ENCODE results near the gene MCFD2. TPM values are rescaled to one million over a fixed set of nuclear protein-coding genes. Genes with fewer than 3 reads are reported as not detected.
"Not testable (repeated sequence)": the region's sequence is repeated elsewhere in the genome, so short reads cannot be mapped to it uniquely, and the experiment has no call there.

The MCFD2 gene
- total and polyA plus RNA-seq, 2 experiments from 2014 or later: 161 to 196 TPM

DNA sequence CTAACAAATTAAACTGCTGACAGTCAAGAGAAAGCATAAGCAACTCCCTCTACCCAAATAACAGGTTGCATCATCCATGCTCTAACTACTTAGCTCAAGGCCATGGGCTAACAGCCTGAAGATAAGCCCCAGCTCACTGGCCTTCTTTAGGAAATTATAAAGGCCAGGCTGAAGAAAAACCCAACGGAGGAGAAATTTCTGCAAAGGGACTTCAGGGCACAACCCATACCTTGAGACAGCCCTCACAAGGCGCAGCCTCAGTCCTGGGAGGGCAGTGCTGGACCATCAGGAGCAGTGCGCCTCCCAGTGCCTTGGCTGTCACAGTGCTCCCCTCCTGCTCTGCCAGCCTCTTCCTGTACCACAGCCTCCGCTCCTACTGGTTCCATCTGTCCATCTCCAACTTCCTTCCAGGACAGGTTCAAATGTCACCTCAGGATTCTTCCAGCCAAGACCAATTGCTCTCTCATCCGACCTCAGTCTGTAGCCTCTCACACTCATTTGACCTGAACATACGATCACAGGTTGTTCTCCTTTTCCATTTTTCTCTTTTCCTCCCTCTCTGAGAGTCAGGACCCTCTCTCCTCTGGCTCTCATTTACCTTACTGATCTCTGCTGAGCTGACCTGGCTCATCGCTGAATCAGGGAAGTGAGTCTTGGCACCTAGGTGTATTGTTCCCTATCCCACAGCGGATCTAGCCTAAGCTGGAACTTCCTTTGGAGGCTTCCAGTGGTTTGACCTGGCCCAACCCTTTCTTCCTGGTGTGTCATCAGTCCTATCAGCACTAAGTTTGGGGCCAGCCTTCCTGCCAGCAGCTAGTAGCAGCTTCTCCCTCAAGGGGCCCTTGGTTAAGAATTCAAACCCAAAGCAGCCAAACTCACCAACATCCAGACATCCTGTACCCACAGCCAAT is 1.9 kb downstream of the MCFD2 start:
- Histone ChIP-seq H3K79me2 (peaks cover 85% of the 10 kb centered on the region), H3K4me3 (peak overlapping the region; percentile 94)

DNA sequence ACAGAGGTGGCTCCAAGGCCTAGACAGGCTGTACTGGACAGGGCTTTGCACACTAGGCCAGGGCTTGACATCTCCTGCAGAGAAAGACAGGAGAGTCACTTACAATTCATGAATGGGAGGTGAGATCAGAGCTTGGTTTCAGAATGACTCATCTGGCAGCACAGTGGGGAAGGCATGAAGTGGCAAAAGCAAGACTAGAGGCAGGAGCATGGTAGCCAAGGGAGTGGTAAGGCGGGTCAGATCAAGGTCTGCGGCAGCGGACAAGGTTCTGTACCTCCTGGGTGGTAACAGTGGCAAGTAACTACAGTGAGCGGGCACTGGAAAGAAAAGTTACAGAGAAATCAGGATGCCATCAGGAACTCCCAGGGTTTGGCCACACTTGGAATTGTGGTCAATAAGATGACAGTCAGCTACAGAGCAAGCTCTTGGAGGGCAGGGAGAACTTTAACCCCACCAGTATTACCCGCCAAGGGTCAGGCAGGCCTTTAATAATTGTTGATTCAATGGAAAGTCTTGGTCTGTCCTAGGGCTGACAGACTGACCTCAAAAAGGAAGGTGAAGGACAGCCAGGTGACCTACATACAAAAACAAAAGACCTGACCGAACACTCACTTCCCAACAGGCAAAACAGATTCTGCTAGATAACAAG is 5.7 kb downstream of the MCFD2 start:
- no peaks in the 10 kb centered on the region for H3K36me3 ChIP-seq (replicated peaks; ENCODE audit: insufficient read depth, low read depth)
- no peak for TF ChIP-seq EZH2 (IDR thresholded peaks at IDR 0.05; ENCODE audit: borderline replicate concordance)

More for the DNA sequence above, 1.9 kb downstream of the MCFD2 start:
- Histone ChIP-seq H3K4me1 (ENCODE audit: insufficient read depth) (peaks cover 21% of the 10 kb centered on the region), H3K27ac (peak overlapping the region; percentile 98), H2AFZ (no peak overlapping the region), H3K4me2 (peak overlapping the region; percentile 77), H3K27me3 (no peaks in the 10 kb centered on the region), H3K36me3 (replicated peaks; ENCODE audit: insufficient read depth, low read depth) (no peaks in the 10 kb centered on the region), H4K20me1 (ENCODE audit: insufficient read depth, poor library complexity, severe bottlenecking) (peaks cover 45% of the 10 kb centered on the region), H3K9me2 (replicated peaks; ENCODE audit: insufficient read depth) (no peaks in the 10 kb centered on the region), H3K9me3 (ENCODE audit: low read depth) (no peaks in the 10 kb centered on the region)
- WGBS (ENCODE audit: low lambda C conversion rate, missing lambda C conversion rate): 89% methylated on average over 8 of the region's 8 CpGs
- DNase-seq (ENCODE audit: low spot score): peak; percentile 35
- TF ChIP-seq, protein P1, sequence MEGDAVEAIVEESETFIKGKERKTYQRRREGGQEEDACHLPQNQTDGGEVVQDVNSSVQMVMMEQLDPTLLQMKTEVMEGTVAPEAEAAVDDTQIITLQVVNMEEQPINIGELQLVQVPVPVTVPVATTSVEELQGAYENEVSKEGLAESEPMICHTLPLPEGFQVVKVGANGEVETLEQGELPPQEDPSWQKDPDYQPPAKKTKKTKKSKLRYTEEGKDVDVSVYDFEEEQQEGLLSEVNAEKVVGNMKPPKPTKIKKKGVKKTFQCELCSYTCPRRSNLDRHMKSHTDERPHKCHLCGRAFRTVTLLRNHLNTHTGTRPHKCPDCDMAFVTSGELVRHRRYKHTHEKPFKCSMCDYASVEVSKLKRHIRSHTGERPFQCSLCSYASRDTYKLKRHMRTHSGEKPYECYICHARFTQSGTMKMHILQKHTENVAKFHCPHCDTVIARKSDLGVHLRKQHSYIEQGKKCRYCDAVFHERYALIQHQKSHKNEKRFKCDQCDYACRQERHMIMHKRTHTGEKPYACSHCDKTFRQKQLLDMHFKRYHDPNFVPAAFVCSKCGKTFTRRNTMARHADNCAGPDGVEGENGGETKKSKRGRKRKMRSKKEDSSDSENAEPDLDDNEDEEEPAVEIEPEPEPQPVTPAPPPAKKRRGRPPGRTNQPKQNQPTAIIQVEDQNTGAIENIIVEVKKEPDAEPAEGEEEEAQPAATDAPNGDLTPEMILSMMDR (IDR thresholded peaks at IDR 0.05; ENCODE audit: poor library complexity): no peak
- TF ChIP-seq EZH2 (IDR thresholded peaks at IDR 0.05; ENCODE audit: borderline replicate concordance): no peak

DNA sequence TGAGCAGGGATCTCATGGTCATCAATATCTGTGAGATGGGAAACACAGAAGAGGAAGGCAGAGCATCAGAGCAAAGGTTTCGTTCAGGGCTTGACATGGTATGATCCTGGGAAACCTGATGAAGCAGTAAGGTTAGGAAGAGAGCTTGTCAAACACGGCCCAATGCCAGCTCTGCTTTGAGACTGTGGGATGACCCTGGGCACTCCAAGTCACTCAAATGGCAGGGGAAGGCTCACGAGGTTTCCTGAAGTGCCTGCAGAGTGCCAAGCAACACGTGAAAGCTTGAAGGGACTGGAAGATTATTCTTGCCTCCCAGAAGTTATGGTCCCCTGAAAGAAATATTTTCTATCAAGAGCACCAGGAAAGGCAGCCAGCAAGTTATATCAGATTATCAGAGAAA is 6.5 kb downstream of the MCFD2 start:
- H3K79me2 ChIP-seq: peaks cover 65% of the 10 kb centered on the region

More for the DNA sequence above, 5.7 kb downstream of the MCFD2 start:
- WGBS (ENCODE audit: low lambda C conversion rate, missing lambda C conversion rate): 97% methylated on average over 6 of the region's 6 CpGs
- Histone ChIP-seq H3K9me2 (replicated peaks; ENCODE audit: insufficient read depth) (no peaks in the 10 kb centered on the region), H3K27me3 (no peaks in the 10 kb centered on the region), H3K79me2 (peaks cover 72% of the 10 kb centered on the region), H3K4me2 (no peak overlapping the region), H4K20me1 (ENCODE audit: insufficient read depth, poor library complexity, severe bottlenecking) (peaks cover 46% of the 10 kb centered on the region), H3K9me3 (ENCODE audit: low read depth) (no peaks in the 10 kb centered on the region), H3K4me1 (ENCODE audit: insufficient read depth) (peaks cover 15% of the 10 kb centered on the region), H2AFZ (no peak overlapping the region), H3K27ac (no peak overlapping the region), H3K4me3 (no peak overlapping the region)
- peak; percentile 17 for DNase-seq (ENCODE audit: low spot score)

DNA sequence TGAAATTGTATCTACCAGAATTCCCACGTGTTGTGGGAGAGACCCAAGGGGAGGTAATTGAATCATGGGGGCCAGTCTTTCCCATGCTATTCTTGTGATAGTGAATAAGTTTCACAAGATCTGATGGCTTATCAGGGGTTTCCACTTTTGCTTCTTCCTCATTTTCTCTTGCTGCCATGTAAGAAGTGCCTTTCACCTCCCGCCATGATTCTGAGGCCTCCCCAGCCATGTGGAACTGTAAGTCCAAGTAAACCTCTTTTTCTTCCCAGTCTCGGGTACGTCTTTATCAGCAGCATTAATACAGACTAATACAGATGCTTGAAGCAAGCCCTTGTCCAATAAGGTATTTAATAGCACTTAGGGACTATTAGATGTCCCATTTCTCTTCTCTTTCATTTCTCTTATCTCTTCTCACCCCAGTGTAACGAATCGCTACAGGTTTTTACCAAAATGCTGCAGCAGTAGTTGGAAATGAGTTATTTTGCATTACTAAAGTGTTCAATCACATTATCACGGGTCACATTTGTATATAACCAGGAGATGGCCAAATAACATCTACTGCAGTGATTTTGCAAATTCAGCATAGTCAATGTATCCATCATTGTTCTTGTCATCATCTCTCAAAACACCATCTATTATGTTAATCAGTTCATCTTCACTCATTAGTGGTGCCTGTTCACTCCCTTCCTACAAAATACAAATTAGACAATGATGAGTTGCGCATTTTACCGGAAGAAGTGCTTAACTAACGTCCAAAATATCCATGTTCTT is 10.5 kb downstream of the MCFD2 start:
- H3K9me3 ChIP-seq (ENCODE audit: low read depth); H3K9me2 ChIP-seq (replicated peaks; ENCODE audit: insufficient read depth); H3K4me3 ChIP-seq; DNase-seq (ENCODE audit: low spot score); H3K36me3 ChIP-seq (replicated peaks; ENCODE audit: insufficient read depth, low read depth); H3K4me1 ChIP-seq (ENCODE audit: insufficient read depth); H2AFZ ChIP-seq; H3K27ac ChIP-seq; H3K27me3 ChIP-seq; H3K4me2 ChIP-seq: not testable (repeated sequence)
- peaks cover 24% of the 10 kb centered on the region for H3K79me2 ChIP-seq
- WGBS (ENCODE audit: low lambda C conversion rate, missing lambda C conversion rate): 98% methylated on average over 10 of the region's 10 CpGs
- H4K20me1 ChIP-seq (ENCODE audit: insufficient read depth, poor library complexity, severe bottlenecking): peaks cover 12% of the 10 kb centered on the region

More for the DNA sequence above, 6.5 kb downstream of the MCFD2 start:
- Histone ChIP-seq H3K4me3 (no peak overlapping the region), H3K4me2 (no peak overlapping the region), H3K27me3 (no peaks in the 10 kb centered on the region), H3K9me2 (replicated peaks; ENCODE audit: insufficient read depth) (no peaks in the 10 kb centered on the region), H4K20me1 (ENCODE audit: insufficient read depth, poor library complexity, severe bottlenecking) (peaks cover 46% of the 10 kb centered on the region), H3K9me3 (ENCODE audit: low read depth) (no peaks in the 10 kb centered on the region), H3K36me3 (replicated peaks; ENCODE audit: insufficient read depth, low read depth) (no peaks in the 10 kb centered on the region), H3K27ac (no peak overlapping the region), H3K4me1 (ENCODE audit: insufficient read depth) (peaks cover 10% of the 10 kb centered on the region), H2AFZ (no peak overlapping the region)
- TF ChIP-seq EZH2phosphoT487 (IDR thresholded peaks at IDR 0.05; ENCODE audit: low read depth, severe bottlenecking, unreplicated experiment): no peak
- TF ChIP-seq, protein P1 (IDR thresholded peaks at IDR 0.05; ENCODE audit: poor library complexity): no peak
- TF ChIP-seq EZH2 (IDR thresholded peaks at IDR 0.05; ENCODE audit: borderline replicate concordance): no peak
- WGBS (ENCODE audit: low lambda C conversion rate, missing lambda C conversion rate): 93% methylated on average over 4 of the region's 4 CpGs
- no peak for DNase-seq (ENCODE audit: low spot score)

DNA sequence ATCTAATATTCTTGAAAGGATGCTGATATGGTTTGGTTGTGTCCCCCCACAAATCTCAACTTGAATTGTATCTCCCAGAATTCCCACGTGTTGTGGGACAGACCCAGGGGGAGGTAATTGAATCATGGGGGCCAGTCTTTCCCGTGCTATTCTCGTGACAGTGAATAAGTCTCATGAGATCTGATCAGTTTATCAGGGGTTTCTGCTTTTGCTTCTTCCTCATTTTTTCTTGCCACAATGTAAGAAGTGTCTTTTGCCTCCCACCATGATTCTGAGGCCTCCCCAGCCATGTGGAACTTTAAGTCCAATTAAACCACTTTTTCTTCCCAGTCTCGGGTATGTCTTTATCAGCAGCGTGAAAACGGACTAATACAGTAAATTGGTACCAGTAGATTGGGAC is 12.6 kb downstream of the MCFD2 start:
- not testable (repeated sequence) for H4K20me1 ChIP-seq (ENCODE audit: insufficient read depth, poor library complexity, severe bottlenecking); H3K4me3 ChIP-seq; H3K27ac ChIP-seq; DNase-seq (ENCODE audit: low spot score); H3K9me3 ChIP-seq (ENCODE audit: low read depth); H3K27me3 ChIP-seq; H3K36me3 ChIP-seq (replicated peaks; ENCODE audit: insufficient read depth, low read depth); H3K9me2 ChIP-seq (replicated peaks; ENCODE audit: insufficient read depth); H2AFZ ChIP-seq; H3K79me2 ChIP-seq; H3K4me2 ChIP-seq; H3K4me1 ChIP-seq (ENCODE audit: insufficient read depth)
- 85% methylated on average over 6 of the region's 6 CpGs for WGBS (ENCODE audit: low lambda C conversion rate, missing lambda C conversion rate)
